Measurements from ENCODE around the gene LRRK1. TPM values are rescaled to one million over a fixed set of nuclear protein-coding genes. Genes with fewer than 3 reads are reported as not detected.

LRRK1 gene
- total RNA-seq, 4 donors from 2014 or later = 12.1 to 23.8 (median 15.2) TPM

- no peaks in the 10 kb centered on the region for H3K9me3 ChIP-seq
- H3K36me3 ChIP-seq = no peaks in the 10 kb centered on the region
- 85% methylated on average over 4 of the region's 19 CpGs; no CpG with 5 or more reads in 1 of the 2 donors for WGBS, 2 donors (ENCODE audit: low coverage in 1 of 2)
- ATAC-seq = no peak
- H3K27ac ChIP-seq = no peak overlapping the region
- TF ChIP-seq CTCF (IDR thresholded peaks at IDR 0.05) (no peak), POLR2AphosphoS5 (IDR thresholded peaks at IDR 0.05) (no peak), EP300 (IDR thresholded peaks at IDR 0.05) (no peak), POLR2A (IDR thresholded peaks at IDR 0.05) (no peak)
- no peak overlapping the region for H3K4me3 ChIP-seq
- no peaks in the 10 kb centered on the region for H3K27me3 ChIP-seq
- peaks cover 0 to 10% (median 5%) of the 10 kb centered on the region in 3 donors for H3K4me1 ChIP-seq
Observed at GRCh38 chr15:101113114-101114005, 194.2 kb downstream of the LRRK1 start.

GRCh38 chr15:101114166-101114565 lies 195.0 kb downstream of the LRRK1 start:
- WGBS, 2 donors (ENCODE audit: low coverage in 1 of 2) = 0% methylated on average over 1 of the region's 10 CpGs; no CpG with 5 or more reads in 1 of the 2 donors
- Histone ChIP-seq H3K4me3 (no peak overlapping the region), H3K27ac (no peak overlapping the region), H3K36me3 (no peaks in the 10 kb centered on the region), H3K4me1 (peaks cover 0 to 10% (median 5%) of the 10 kb centered on the region in 3 donors), H3K27me3 (no peaks in the 10 kb centered on the region), H3K9me3 (no peaks in the 10 kb centered on the region)
- no peak for ATAC-seq
- no peak for TF ChIP-seq POLR2AphosphoS5 (IDR thresholded peaks at IDR 0.05)
- no peak for TF ChIP-seq POLR2A (IDR thresholded peaks at IDR 0.05)
- TF ChIP-seq CTCF (IDR thresholded peaks at IDR 0.05) = no peak
- no peak for TF ChIP-seq EP300 (IDR thresholded peaks at IDR 0.05)

- Histone ChIP-seq H3K4me3 (no peak overlapping the region), H3K36me3 (no peaks in the 10 kb centered on the region), H3K9me3 (no peaks in the 10 kb centered on the region), H3K27me3 (no peaks in the 10 kb centered on the region), H3K4me1 (peaks cover 0 to 10% (median 5%) of the 10 kb centered on the region in 3 donors), H3K27ac (no peak overlapping the region)
- TF ChIP-seq EP300 (IDR thresholded peaks at IDR 0.05) (no peak), POLR2AphosphoS5 (IDR thresholded peaks at IDR 0.05) (no peak), POLR2A (IDR thresholded peaks at IDR 0.05) (no peak), CTCF (IDR thresholded peaks at IDR 0.05) (no peak)
- no peak for ATAC-seq
- WGBS, 2 donors (ENCODE audit: low coverage in 1 of 2) = 100% methylated on average over 2 of the region's 4 CpGs; no CpG with 5 or more reads in 1 of the 2 donors
Observed at GRCh38 chr15:101114610-101115009, 195.5 kb downstream of the LRRK1 start.

GRCh38 chr15:101115393-101115785 lies 196.2 kb downstream of the LRRK1 start:
- no peaks in the 10 kb centered on the region for H3K27me3 ChIP-seq
- no peak for ATAC-seq
- peaks cover 0 to 10% (median 5%) of the 10 kb centered on the region in 3 donors for H3K4me1 ChIP-seq
- 73 to 77% methylated on average over 3 to 7 of the region's 9 CpGs for WGBS, 2 donors (ENCODE audit: low coverage in 1 of 2)
- no peak overlapping the region for H3K27ac ChIP-seq
- TF ChIP-seq POLR2A (IDR thresholded peaks at IDR 0.05) = no peak
- no peak for TF ChIP-seq CTCF (IDR thresholded peaks at IDR 0.05)
- TF ChIP-seq EP300 (IDR thresholded peaks at IDR 0.05) = no peak
- TF ChIP-seq POLR2AphosphoS5 (IDR thresholded peaks at IDR 0.05) = no peak
- H3K9me3 ChIP-seq = no peaks in the 10 kb centered on the region
- H3K36me3 ChIP-seq = no peaks in the 10 kb centered on the region
- H3K4me3 ChIP-seq = no peak overlapping the region

Data from gastroesophageal sphincter (tissue), 4 donors.